NCI-H748 (cell line): ENCODE data around the gene CARD9.

Experiments
- DNase-seq: peaks from one replicate; lab custom pipeline; 2025; ENCODE audit not compliant: unreplicated experiment; lab: John Stamatoyannopoulos, UW

The CARD9 gene

GRCh38 chr9:136381311-136381710 is 7.8 kb upstream of the CARD9 start:
- DNase-seq, result no peak

GRCh38 chr9:136380381-136380780 is 6.9 kb upstream of the CARD9 start:
- no peak for DNase-seq

GRCh38 chr9:136379891-136380290 is 6.4 kb upstream of the CARD9 start:
- DNase-seq, result no peak

- no peak for DNase-seq
Observed at GRCh38 chr9:136379401-136379800, 5.9 kb upstream of the CARD9 start.

- DNase-seq, result no peak
Observed at GRCh38 chr9:136379003-136379287, 5.5 kb upstream of the CARD9 start.

GRCh38 chr9:136378170-136379002 is 4.9 kb upstream of the CARD9 start:
- DNase-seq, result no peak

GRCh38 chr9:136377341-136378169 is 4.1 kb upstream of the CARD9 start:
- no peak for DNase-seq

GRCh38 chr9:136376457-136376856 is 3.0 kb upstream of the CARD9 start:
- no peak for DNase-seq

GRCh38 chr9:136375096-136375495 is 1.6 kb upstream of the CARD9 start:
- no peak for DNase-seq

- no peak for DNase-seq
Observed at GRCh38 chr9:136374183-136374575, 710 bp upstream of the CARD9 start.

- peak; percentile 15 for DNase-seq
Observed at GRCh38 chr9:136372561-136373299, 739 bp downstream of the CARD9 start.

- DNase-seq, result no peak
Observed at GRCh38 chr9:136372006-136372405, 1.5 kb downstream of the CARD9 start.

- DNase-seq, result no peak
Observed at GRCh38 chr9:136371533-136371880, 2.0 kb downstream of the CARD9 start.

GRCh38 chr9:136370687-136371532 is 2.6 kb downstream of the CARD9 start:
- DNase-seq, result no peak

- DNase-seq, result no peak
Observed at GRCh38 chr9:136370037-136370436, 3.4 kb downstream of the CARD9 start.

- DNase-seq, result no peak
Observed at GRCh38 chr9:136368190-136368589, 5.3 kb downstream of the CARD9 start.

- DNase-seq, result peak; percentile 19
Observed at GRCh38 chr9:136367296-136368145, 5.9 kb downstream of the CARD9 start.

- DNase-seq, result no peak
Observed at GRCh38 chr9:136366826-136367225, 6.6 kb downstream of the CARD9 start.

GRCh38 chr9:136365775-136366222 is 7.7 kb downstream of the CARD9 start:
- no peak for DNase-seq
